Measurements from ENCODE around the gene AIFM2. TPM values are rescaled to one million over a fixed set of nuclear protein-coding genes. Genes with fewer than 3 reads are reported as not detected.

AIFM2 gene
- total and polyA plus RNA-seq, 2 of the 13 experiments (the other 11 are each of a cell fraction or from before 2014, with no cell fraction given), result 20.3 to 29.5 TPM

DNA sequence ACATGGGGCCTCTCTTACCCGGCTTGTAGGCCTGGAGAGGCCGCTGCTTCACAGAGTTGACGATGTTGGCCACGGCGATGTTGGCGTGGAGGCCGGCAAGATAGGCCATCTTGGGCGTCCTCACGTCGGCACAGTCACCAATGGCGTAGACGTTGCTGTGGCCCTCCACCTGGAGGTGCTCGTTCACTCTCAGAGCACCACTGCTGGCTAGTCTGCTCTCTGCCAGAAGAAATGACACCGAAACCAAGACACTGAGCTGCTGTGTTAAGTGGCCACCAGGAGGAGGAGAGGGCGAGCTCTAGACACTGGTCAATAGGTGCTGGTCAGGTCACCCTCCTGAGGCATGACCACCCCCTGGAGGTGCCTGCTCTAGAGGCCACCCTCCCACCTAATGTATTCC lies 17.7 kb downstream of the AIFM2 start:
- intact Hi-C loops (cut with micrococcal nuclease; ENCODE audit: unreplicated experiment), result no loop called here
- H3K9me3 ChIP-seq (ENCODE audit: low read length), result no peaks in the 10 kb centered on the region
- no peak overlapping the region for H3K4me3 ChIP-seq (replicated peaks in 1 of 3; ENCODE audit: insufficient read depth in 1 of 3, low read depth in 2 of 3, low read length in 3 of 3)
- no peak overlapping the region for H3K9ac ChIP-seq (ENCODE audit: insufficient read depth, low read depth, low read length)
- no peaks in the 10 kb centered on the region for H4K20me1 ChIP-seq (ENCODE audit: insufficient read depth, low read length)
- no peak overlapping the region for H2AFZ ChIP-seq (ENCODE audit: low read length)
- WGBS (ENCODE audit: low lambda C conversion rate), result 96% methylated on average over 12 of the region's 15 CpGs
- in situ Hi-C loops (cut with HindIII; ENCODE audit: extremely low pct_ligation_motif_present, low pct_unique_long_range_greater_than_20kb), result no loop called here
- no peaks in the 10 kb centered on the region for H3K79me2 ChIP-seq (ENCODE audit: insufficient read depth, low read length)
- BruUV-seq (replicated peaks), result no TSS peak
- H3K36me3 ChIP-seq (replicated peaks in 1 of 2; ENCODE audit: control insufficient read depth in 1 of 2, insufficient read depth in 2 of 2, low read length in 2 of 2), result peaks cover 28 to 81% of the 10 kb centered on the region in 2 experiments
- H3K4me2 ChIP-seq (ENCODE audit: low read depth, low read length), result no peak overlapping the region
- no peaks in the 10 kb centered on the region for H3K27me3 ChIP-seq (ENCODE audit: control insufficient read depth in 1 of 2, insufficient read depth in 2 of 2, low read length in 2 of 2)
- no peak for TF ChIP-seq ZNF292 (CRISPR knock-in tag; IDR thresholded peaks at IDR 0.05; ENCODE audit: borderline replicate concordance, low read depth)
- TF ChIP-seq, protein P1, sequence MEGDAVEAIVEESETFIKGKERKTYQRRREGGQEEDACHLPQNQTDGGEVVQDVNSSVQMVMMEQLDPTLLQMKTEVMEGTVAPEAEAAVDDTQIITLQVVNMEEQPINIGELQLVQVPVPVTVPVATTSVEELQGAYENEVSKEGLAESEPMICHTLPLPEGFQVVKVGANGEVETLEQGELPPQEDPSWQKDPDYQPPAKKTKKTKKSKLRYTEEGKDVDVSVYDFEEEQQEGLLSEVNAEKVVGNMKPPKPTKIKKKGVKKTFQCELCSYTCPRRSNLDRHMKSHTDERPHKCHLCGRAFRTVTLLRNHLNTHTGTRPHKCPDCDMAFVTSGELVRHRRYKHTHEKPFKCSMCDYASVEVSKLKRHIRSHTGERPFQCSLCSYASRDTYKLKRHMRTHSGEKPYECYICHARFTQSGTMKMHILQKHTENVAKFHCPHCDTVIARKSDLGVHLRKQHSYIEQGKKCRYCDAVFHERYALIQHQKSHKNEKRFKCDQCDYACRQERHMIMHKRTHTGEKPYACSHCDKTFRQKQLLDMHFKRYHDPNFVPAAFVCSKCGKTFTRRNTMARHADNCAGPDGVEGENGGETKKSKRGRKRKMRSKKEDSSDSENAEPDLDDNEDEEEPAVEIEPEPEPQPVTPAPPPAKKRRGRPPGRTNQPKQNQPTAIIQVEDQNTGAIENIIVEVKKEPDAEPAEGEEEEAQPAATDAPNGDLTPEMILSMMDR (CRISPR knock-in tag; IDR thresholded peaks at IDR 0.05), result 0 out of 2 replicates have a peak, but pooled peaks have one; percentile 14
- DNase-seq (ENCODE audit: low spot score), result no peak
- peak; percentile 26 for ATAC-seq
- CTCF ChIA-PET (ENCODE audit: low intra/inter-chr PET ratio, low total read pairs), result interaction anchor here (3.0 kb wide), 1 partner anchor 31 kb away, joined by 18 read pairs; the partner anchor contains the start of gene TYSND1
- H3K27ac ChIP-seq (ENCODE audit: extremely low read length, insufficient read depth, low read length), result no peak overlapping the region
- no peak for FAIRE-seq
- POLR2A ChIA-PET, result interaction anchor here (2.8 to 4.7 kb wide), 3 partner anchors 17 to 31 kb away, joined by 9 to 34 read pairs (median 15); partner anchors contain the start of gene TYSND1
- peaks cover 5% of the 10 kb centered on the region for H3K4me1 ChIP-seq (ENCODE audit: insufficient read depth, low read length)

DNA sequence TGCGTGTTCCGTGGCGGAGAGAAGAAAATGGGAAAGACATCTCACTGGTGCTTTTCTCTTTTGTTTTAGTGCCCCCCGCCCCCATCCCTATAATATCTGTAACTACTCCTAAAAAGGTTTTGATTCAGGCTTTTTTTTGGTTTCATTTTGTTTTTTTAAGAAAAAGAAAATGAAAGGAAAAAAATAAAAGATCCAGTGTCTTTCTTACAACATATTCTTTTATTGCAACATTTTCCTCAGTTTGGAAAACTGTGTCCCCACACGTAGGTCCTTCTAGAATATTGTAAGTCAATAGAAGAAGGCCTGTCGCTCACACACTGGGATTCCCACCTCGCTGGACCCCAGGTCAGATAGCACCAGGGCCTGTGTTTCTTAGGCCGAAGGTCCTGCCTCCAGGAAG lies 20.6 kb downstream of the AIFM2 start:
- no peaks in the 10 kb centered on the region for H3K79me2 ChIP-seq (ENCODE audit: insufficient read depth, low read length)
- no peak overlapping the region for H3K9ac ChIP-seq (ENCODE audit: insufficient read depth, low read depth, low read length)
- no peak overlapping the region for H3K27ac ChIP-seq (ENCODE audit: extremely low read length, insufficient read depth, low read length)
- no peak overlapping the region for H2AFZ ChIP-seq (ENCODE audit: low read length)
- 98% methylated on average over 8 of the region's 8 CpGs for WGBS (ENCODE audit: low lambda C conversion rate)
- in situ Hi-C loops (cut with HindIII; ENCODE audit: extremely low pct_ligation_motif_present, low pct_unique_long_range_greater_than_20kb), result no loop called here
- no peaks in the 10 kb centered on the region for H3K9me3 ChIP-seq (ENCODE audit: low read length)
- ATAC-seq (no peak), FAIRE-seq (no peak), DNase-seq (ENCODE audit: low spot score) (no peak)
- TF ChIP-seq CEBPB (IDR thresholded peaks at IDR 0.05; ENCODE audit: borderline replicate concordance, low read depth, low read length) (0 out of 2 replicates have a peak, but pooled peaks have one; percentile 14), HNRNPUL1 (IDR thresholded peaks at IDR 0.05; ENCODE audit: low read depth, low read length) (no peak)
- H3K4me1 ChIP-seq (ENCODE audit: insufficient read depth, low read length), result peaks cover 23% of the 10 kb centered on the region
- H3K4me2 ChIP-seq (ENCODE audit: low read depth, low read length), result no peak overlapping the region
- H3K4me3 ChIP-seq (replicated peaks in 1 of 3; ENCODE audit: insufficient read depth in 1 of 3, low read depth in 2 of 3, low read length in 3 of 3), result no peak overlapping the region
- BruUV-seq (replicated peaks), result no TSS peak
- POLR2A ChIA-PET, result interaction anchor here (0.9 to 4.7 kb wide), 2 partner anchors 21 to 34 kb away, joined by 3 to 34 read pairs; partner anchors contain the start of gene TYSND1
- CTCF ChIA-PET (ENCODE audit: low intra/inter-chr PET ratio, low total read pairs), result no interaction called here
- peaks cover 21 to 56% of the 10 kb centered on the region in 2 experiments; a peak in 4 of 5 replicates for H3K36me3 ChIP-seq (replicated peaks in 1 of 2; ENCODE audit: control insufficient read depth in 1 of 2, insufficient read depth in 2 of 2, low read length in 2 of 2)
- intact Hi-C loops (cut with micrococcal nuclease; ENCODE audit: unreplicated experiment), result no loop called here
- no peaks in the 10 kb centered on the region; a peak in 1 of 5 replicates for H3K27me3 ChIP-seq (ENCODE audit: control insufficient read depth in 1 of 2, insufficient read depth in 2 of 2, low read length in 2 of 2)
- no peaks in the 10 kb centered on the region for H4K20me1 ChIP-seq (ENCODE audit: insufficient read depth, low read length)

Measured in HepG2 (cell line).